Neutrophil (primary cell): ENCODE measurements around the gene VWF.

Experiments
- H3K27ac ChIP-seq: fragments of 200-600 bp; sonication (generic); 2 replicates; pipeline ENCODE4 v1.5.1; 2016; ENCODE audit warnings: mild to moderate bottlenecking, moderate library complexity
- H3K27me3 ChIP-seq: fragments of 200-600 bp; sonication (generic); 2 replicates; pipeline ENCODE4 v1.6.0; 2016; ENCODE audit warnings: mild to moderate bottlenecking
- H3K36me3 ChIP-seq: fragments of 200-600 bp; sonication (generic); 2 replicates; pipeline ENCODE4 v1.5.1; 2017
- H3K4me1 ChIP-seq, 2 experiments: fragments of 200-600 bp in 1 of 2; sonication (generic) in 1 of 2; 1 replicate in 1 of 2; 2 replicates in 1 of 2; pipeline versions ENCODE4 v1.5.1 to v1.6.1; 2013 to 2016; ENCODE audit warnings: low read depth in 1 of 2, low read length in 1 of 2, mild to moderate bottlenecking in 1 of 2, moderate library complexity in 1 of 2; ENCODE audit not compliant: control insufficient read depth in 1 of 2, insufficient read depth in 1 of 2
- H3K4me3 ChIP-seq, 2 experiments: fragments of 200-600 bp in 1 of 2; sonication (generic) in 1 of 2; 1 replicate in 1 of 2; 2 replicates in 1 of 2; pipeline ENCODE4 v1.5.1; 2013 to 2016; ENCODE audit warnings: low read depth in 1 of 2, low read length in 1 of 2, mild to moderate bottlenecking in 1 of 2, moderate library complexity in 1 of 2
- H3K9me3 ChIP-seq: fragments of 200-600 bp; sonication (generic); 2 replicates; pipeline ENCODE4 v1.5.1; 2016
- TF ChIP-seq, protein P1 (sequence below): fragments of 200-600 bp; sonication (generic); IDR thresholded peaks from 2 replicates; pipeline ENCODE4 v1.5.1; 2016; ENCODE audit warnings: antibody characterized with exemption

Gene VWF

DNA sequence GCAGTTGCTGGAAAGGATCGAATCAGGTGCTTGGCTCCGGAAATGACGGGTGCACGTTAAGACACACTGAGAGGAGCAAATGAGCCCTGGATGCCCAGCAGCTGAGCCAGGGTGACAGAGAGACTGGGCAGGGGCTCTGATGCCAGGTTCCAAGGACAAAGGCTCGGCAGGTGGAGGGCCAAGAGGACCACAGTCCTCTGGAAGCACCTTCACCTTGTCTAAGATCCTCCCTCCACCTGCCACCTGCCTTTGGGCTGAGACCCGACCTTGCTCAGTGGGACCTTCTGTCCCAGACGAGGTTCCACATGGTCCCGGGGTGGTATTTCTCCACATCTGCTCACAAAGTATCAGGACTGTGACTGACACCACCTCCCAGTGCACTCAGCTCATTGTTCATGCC, 180.4 kb downstream of the VWF start:
- Histone ChIP-seq H3K27me3 (peaks cover 85% of the 10 kb centered on the region), H3K36me3 (no peaks in the 10 kb centered on the region)

DNA sequence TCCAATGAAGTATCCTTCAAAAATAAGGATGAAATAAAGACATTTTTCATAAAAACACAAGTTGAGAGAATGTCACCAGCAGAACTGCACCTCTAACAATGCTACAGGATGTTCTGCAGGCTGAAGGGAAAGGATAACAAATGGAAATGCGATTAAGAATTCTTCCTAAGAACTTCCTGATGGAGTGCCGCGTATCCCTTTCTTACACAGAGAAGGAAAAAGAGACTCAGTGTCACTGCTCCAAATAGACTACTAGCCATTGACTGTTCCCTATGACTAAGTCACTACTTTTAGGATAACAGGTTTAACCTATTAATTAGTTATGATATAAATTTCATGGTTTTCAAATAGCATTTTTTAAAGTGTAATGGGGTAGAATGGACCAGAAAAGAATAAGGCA, 182.6 kb downstream of the VWF start:
- no peaks in the 10 kb centered on the region for H3K9me3 ChIP-seq
- no peaks in the 10 kb centered on the region for H3K4me1 ChIP-seq
- no peak overlapping the region for H3K27ac ChIP-seq
- TF ChIP-seq, protein P1, sequence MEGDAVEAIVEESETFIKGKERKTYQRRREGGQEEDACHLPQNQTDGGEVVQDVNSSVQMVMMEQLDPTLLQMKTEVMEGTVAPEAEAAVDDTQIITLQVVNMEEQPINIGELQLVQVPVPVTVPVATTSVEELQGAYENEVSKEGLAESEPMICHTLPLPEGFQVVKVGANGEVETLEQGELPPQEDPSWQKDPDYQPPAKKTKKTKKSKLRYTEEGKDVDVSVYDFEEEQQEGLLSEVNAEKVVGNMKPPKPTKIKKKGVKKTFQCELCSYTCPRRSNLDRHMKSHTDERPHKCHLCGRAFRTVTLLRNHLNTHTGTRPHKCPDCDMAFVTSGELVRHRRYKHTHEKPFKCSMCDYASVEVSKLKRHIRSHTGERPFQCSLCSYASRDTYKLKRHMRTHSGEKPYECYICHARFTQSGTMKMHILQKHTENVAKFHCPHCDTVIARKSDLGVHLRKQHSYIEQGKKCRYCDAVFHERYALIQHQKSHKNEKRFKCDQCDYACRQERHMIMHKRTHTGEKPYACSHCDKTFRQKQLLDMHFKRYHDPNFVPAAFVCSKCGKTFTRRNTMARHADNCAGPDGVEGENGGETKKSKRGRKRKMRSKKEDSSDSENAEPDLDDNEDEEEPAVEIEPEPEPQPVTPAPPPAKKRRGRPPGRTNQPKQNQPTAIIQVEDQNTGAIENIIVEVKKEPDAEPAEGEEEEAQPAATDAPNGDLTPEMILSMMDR = no peak
- H3K27me3 ChIP-seq = peaks cover 75% of the 10 kb centered on the region
- no peaks in the 10 kb centered on the region for H3K36me3 ChIP-seq
- H3K4me3 ChIP-seq = no peak overlapping the region

More for the DNA sequence above, 180.4 kb downstream of the VWF start:
- Histone ChIP-seq H3K4me1 (no peaks in the 10 kb centered on the region), H3K9me3 (no peaks in the 10 kb centered on the region), H3K27ac (no peak overlapping the region), H3K4me3 (no peak overlapping the region)
- TF ChIP-seq, protein P1 = no peak

DNA sequence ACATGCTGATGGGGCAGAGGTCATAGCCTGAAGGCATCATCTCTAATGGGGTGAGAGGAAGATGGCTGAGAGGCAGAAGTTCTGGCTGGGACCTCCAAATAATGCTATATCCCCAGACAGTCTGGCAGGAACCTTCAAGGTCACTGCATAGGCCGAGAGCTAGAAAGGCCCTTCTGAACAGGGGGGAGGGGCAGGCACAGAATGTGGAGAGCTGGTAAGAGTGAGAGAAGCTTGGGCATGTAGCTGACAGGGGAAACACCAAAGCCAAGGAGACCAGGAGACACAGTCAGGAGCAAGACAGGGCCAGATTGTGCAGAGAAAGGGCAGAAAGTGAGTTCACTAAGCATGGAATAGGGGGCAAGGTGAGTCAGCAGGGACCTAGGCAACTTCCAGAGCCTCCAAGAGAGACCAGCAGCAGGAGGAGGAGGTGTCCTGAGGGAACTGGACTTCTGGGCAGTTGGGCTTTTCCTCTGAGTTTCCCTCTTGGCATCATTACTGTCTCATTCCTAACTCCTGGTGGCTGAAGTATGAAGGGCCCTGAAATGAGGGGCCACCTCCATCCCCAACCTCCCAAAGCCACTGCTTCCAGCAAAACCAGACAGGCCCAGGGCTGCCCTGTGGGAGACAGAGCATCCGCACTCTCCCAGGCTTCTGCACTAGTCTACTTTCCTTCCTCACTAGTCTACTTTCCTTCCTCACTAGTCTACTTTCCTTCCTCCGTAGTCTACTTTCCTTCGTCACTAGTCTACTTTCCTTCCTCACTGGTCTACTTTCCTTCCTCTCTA, 196.5 kb downstream of the VWF start:
- Histone ChIP-seq H3K27me3 (no peaks in the 10 kb centered on the region), H3K36me3 (no peaks in the 10 kb centered on the region), H3K4me1 (no peaks in the 10 kb centered on the region), H3K4me3 (no peak overlapping the region), H3K27ac (no peak overlapping the region), H3K9me3 (no peaks in the 10 kb centered on the region)
- TF ChIP-seq, protein P1 = no peak

DNA sequence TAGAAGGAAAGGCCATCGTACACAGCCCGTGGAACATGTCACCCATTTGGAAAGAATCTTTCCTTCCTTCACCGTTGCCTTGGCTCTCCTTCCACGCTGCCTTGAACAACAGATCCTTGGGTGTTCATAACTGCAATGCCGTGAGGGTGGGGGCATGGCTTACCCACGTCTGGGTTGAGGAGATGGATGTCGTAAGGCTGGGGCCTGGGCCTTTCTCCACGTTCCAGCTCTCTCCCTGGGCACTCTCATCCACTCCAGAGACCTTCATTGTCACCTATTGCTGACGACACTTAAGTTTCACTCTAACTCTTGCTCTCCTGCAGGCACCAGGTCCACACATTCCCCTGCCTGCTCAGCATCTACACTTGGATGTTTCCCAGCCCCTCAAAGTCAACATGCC, 198.8 kb downstream of the VWF start:
- no peaks in the 10 kb centered on the region for H3K36me3 ChIP-seq
- H3K27ac ChIP-seq = no peak overlapping the region
- TF ChIP-seq, protein P1 = no peak
- H3K4me3 ChIP-seq = no peak overlapping the region
- no peaks in the 10 kb centered on the region for H3K9me3 ChIP-seq
- no peaks in the 10 kb centered on the region for H3K4me1 ChIP-seq
- no peaks in the 10 kb centered on the region for H3K27me3 ChIP-seq

DNA sequence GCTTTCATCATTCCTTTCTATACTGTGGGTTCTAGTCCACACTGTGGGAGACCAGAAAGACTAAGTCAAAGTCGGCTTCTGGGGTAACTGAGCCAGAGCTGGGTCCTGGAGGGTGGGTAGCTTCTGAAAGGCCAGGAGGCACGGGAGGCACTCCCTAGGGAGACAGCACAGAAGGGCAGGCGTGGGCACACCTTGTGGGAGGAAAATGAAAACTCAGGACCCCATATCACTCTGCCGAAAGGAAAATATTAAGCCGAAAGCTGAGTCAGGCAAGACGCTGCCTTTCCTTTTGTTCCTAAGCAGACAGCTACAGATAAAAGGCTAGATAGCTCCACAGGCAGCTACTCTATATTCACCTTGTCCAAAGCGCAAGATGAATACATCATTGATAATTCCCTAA, 200.1 kb downstream of the VWF start:
- Histone ChIP-seq H3K27ac (no peak overlapping the region), H3K36me3 (no peaks in the 10 kb centered on the region), H3K27me3 (no peaks in the 10 kb centered on the region), H3K4me3 (no peak overlapping the region), H3K4me1 (no peaks in the 10 kb centered on the region), H3K9me3 (no peaks in the 10 kb centered on the region)
- TF ChIP-seq, protein P1 = no peak
